ENCODE measurements around the gene FBXO46. TPM values are rescaled to one million over a fixed set of nuclear protein-coding genes. Genes with fewer than 3 reads are reported as not detected.
A peak's percentile ranks its signal among the peaks of the same experiment; 100 is the strongest.
"Not testable (repeated sequence)": the region's sequence is repeated elsewhere in the genome, so short reads cannot be mapped to it uniquely, and the experiment has no call there.

The FBXO46 gene
- total RNA-seq, 1 donor: 19.1 TPM

DNA sequence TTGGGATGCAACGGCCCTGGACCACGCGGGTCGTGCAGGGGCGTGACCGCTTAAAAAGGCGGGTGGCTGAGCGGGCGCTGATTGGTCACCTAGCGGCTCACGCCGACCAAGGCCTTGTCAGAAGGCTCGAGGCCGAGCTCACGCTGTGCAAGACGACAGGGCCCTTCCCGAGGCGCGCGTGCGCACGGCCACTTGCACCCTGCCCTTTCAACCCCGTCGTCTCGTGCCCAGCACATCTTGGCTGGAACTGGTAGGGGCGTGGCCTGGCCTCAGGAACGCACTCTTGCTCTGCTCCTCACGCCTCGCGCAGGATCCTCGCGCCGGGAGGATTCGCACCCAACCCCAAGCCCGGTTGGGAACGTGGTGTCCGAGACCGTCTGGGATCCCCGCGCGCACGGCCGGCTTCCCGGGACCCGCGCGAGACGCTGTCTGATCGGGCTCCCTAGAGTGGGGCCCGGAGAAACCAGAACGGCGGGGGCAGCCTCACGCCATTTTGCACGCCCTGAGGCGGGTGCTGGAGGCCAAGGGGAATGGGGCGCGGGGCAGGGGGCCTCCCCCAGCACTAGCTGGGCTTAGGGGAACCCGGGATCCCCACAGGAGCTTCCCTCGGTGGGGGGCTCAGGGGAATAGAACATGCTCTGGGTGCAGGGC lies 2.6 kb upstream of the FBXO46 start, which contains the start of gene MEIOSIN:
Gene MEIOSIN, plus strand, starts transcription at position 280 of the 651 bp plus-strand sequence. CDS start 1,938 bp downstream, outside the sequence.
- no peak for DNase-seq (ENCODE audit: low read depth in 2 of 3, low spot score in 2 of 3)

DNA sequence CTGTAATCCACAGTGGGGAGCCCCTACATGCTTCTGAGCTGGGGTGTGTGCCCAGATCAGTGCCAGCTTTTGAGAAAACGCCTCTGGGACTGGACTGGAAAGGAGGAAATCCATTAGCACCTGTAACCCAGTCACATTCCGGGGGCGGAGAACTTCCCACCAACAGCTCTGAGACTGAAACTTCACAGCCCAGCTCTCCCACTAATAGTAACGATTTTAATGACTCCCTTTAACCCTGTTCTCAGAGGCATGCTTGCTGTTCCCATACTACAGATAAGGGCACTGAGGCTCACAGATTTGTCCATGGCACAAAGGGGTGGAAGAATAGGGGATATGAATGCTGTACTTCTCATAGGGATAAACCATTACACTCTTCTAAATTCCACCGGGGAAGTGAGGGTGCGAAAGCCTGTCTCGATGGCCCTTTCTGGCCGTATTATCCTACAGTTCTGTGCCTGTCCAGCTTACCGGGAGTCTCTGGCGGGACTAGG lies 851 bp downstream of the FBXO46 start:
- DNase-seq (ENCODE audit: low read depth in 2 of 3, low spot score in 2 of 3): no peak

GRCh38 chr19:45728683-45729082 lies 2.0 kb downstream of the FBXO46 start:
- not testable (repeated sequence) for DNase-seq (ENCODE audit: low read depth in 2 of 3, low spot score in 2 of 3)

DNA sequence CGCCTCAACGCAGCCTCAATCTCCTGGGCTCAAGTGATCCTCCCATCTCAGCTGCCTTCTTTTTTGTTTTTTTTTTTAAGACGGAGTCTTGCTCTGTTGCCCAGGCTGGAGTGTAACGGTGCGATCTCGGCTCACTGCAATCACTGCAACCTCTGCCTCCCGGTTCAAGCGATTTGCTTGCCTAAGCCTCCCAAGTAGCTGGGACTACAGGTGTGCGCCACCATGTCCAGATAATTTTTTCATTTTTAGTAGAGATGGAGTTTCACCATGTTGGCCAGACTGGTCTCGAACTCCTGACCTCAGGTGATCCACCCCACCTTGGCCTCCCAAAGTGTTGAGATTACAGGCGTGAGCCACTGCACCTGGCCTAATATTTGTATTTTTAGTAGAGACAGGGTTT lies 10.6 kb downstream of the FBXO46 start:
- not testable (repeated sequence) for DNase-seq (ENCODE audit: low read depth in 2 of 3, low spot score in 2 of 3)

- DNase-seq (ENCODE audit: low read depth in 2 of 3, low spot score in 2 of 3): no peak
These were observed 12.6 kb downstream of the FBXO46 start for GRCh38 chr19:45717983-45718650.

DNA sequence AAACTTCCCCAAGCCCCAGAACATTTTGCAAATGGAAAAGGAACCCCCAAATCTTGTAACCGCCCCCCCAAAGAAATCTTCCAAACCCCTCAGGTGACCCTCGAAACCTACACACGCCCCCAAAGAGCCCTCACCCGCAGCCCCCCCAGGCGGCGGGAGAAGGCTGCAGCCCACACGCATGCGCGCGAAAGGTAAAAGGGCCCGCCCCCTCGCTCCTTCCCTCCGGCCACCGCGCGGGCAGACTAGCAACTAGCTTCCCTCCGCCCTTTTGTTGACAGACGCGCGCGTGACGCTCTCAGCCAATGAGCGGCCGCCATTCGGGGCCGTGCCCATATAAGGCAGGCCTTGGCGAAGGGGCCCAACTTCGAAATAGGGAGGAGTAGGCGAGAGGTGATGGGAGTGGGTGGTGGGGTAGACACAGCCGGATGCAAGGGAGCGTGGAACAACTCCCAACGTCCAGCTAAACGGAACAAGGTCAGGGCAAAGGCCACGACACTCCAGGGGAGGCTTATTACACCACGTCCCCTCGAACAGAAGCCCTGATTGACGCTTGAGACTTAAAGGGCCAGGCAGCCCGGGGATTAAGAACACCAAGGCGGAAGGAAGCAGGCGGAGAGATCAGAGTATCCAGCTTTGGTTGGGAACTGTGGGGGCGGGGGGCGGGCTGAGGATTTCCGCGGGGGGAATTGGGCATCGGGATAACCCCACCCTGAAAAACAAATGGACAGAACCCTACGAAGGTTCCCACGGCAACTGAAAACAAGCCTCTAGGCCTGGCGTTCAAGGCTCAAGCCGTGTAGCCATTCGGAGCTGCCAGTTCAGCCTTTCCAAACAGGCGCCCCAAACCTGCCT lies 13.3 kb downstream of the FBXO46 start:
- DNase-seq (ENCODE audit: low read depth in 2 of 3, low spot score in 2 of 3): peak; percentile 88 to 100 (median 99)

DNA sequence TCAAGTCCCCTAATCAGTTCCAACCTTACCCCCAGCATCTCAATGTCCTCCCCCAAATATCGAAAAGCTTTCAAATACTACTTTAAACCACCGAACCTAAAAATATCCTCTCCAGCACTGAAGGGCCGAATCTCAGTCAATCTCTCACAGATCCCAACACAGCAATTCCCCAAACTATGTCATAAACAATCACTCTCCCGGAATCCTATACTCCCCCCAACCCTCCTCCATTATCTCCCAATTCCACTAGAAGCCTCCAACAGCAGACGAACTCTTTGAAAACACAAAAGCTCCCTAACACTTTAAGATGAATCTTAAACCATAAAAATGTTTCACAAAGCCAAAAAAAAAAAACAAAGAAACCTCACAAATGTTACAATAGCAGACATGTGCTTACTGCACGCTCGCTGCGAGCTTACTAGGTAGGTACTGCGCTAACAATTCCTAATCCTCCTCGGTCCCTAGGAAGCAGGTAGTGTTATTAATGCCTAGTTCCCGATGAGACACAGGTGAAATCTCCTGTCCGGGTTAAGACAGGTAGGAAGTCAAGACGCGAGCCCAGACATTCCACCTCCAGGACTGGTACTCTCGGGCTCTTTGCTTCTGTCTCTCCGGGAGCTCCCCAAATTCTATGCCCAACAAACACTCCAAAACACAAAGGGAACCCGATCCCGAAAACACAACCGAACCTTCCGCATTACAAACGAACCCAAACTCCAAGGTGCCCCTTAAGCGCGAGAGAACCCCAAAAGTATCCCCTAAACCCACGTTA lies 14.2 kb downstream of the FBXO46 start:
- peak in 1 of 3 donors; percentile 28 for DNase-seq (ENCODE audit: low read depth in 2 of 3, low spot score in 2 of 3)

DNA sequence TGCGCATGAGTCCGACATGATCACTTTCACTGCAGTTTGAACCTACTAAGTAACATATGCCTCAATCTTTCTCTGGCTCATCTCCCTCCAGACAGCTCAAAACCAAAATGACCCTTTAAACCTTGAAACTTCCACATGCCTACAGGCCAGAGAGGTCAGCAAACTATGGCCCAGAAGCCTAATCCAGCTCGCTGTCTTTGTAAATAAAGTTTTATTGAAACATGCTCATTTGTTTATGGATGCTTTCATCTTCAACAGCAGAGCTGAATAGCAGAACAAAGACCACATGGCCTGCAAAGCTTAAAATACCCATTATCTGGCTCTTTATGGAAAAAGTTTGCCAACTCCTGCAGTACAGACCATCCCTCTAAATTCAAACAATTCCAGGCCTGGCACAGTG lies 15.6 kb downstream of the FBXO46 start:
- DNase-seq (ENCODE audit: low read depth in 2 of 3, low spot score in 2 of 3): no peak

DNA sequence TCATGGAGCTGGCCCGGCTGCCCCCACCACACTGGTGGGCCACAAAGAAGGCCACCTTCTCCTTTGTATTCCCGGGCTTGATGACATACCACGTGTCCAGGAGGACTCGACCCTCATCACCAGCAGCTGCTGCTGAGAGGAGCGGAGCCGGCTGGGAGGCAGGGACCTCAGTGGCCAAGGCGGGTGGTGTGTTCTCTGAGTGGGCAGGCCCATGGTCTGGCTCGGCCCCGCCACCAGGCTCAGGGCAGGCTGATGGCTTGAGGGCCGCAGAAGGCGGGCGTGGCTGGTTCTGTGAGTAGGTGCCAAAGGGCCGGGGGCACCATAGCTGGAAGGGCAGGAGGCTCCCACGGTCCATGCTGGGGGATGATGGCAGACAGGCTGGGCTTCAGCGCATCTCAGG lies 17.6 kb downstream of the FBXO46 start:
- DNase-seq (ENCODE audit: low read depth in 2 of 3, low spot score in 2 of 3): no peak

DNA sequence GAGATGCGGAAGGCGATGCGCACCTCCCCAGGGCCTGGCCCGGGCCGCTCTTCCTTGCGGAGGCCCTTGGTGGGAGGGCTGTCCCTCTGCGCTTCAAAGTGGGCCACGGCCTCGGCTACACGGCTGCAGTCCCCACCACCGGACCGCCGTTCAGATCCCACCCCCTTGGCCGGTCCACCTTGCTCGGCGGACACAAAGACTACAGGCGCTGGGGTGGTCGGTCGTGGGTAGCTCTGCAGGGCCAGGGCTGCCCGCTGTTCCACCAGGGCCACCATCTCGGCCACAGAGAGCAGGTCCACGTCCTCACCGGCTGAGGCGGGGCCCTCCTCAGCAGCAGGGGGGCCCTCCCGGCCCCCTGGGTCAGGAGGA lies 18.0 kb downstream of the FBXO46 start:
- no peak for DNase-seq (ENCODE audit: low read depth in 2 of 3, low spot score in 2 of 3)

- no peak for DNase-seq (ENCODE audit: low read depth in 2 of 3, low spot score in 2 of 3)
These were observed 18.6 kb downstream of the FBXO46 start for GRCh38 chr19:45711851-45712698.

GRCh38 chr19:45710356-45711130 lies 20.2 kb downstream of the FBXO46 start:
- no peak for DNase-seq (ENCODE audit: low read depth in 2 of 3, low spot score in 2 of 3)

- DNase-seq (ENCODE audit: low read depth in 2 of 3, low spot score in 2 of 3): no peak
These were observed 24.8 kb downstream of the FBXO46 start for GRCh38 chr19:45705710-45706415.

GRCh38 chr19:45705115-45705514 lies 25.6 kb downstream of the FBXO46 start:
- DNase-seq (ENCODE audit: low read depth in 2 of 3, low spot score in 2 of 3): no peak

DNA sequence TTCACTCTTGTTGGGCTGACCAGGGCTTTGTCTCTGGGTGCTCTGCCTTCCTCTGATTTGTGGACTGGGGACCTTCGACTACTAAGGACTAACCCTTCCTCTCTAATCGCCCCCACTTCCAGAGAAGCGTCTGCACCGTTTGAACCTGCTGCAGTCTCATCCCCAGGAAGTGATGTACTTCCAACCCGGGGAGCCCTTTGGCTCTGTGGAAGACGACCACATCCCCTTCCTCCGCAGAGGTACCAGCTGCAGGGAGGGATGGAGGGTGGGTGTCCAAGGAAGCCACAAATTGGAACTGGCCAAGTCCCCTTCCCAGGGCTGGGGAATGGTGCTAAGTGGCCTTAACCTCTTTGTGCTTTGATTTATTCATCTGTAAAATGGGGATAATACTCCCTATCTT lies 29.0 kb downstream of the FBXO46 start:
- DNase-seq (ENCODE audit: low read depth in 2 of 3, low spot score in 2 of 3): peak in 1 of 3 donors; percentile 33

DNA sequence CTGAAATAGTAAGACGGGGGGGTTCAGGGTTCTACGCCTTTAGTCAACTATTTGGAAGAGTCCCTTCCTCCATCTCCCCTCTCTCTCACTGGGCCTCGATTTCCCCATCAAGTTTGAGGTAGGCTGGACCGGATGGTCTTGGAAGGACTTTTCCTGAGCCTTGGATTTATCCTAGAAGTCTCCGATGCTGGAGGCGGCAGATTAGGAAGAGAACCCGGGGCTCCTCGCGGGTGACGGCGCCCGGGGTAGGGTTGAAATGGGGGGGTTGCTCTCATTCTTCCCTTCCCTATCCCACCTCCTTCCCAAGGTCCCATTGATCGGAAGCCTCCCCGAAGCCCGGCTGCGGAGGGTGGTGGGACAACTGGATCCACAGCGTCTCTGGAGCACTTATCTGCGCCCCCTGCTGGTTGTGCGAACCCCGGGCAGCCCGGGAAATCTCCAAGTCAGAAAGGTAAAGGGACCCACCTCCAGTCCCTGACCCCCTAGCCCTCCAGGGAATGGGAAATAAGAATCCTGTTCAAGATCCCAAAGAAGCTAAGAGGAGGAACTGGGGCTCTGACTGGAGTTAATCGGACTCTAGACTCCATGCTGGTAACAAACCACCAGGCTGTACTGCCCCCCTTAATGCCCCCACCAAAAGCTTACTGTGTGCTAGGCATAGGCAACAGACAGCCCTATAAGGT lies 37.4 kb downstream of the FBXO46 start:
- peak in 2 of 3 donors; percentile 55 to 74 for DNase-seq (ENCODE audit: low read depth in 2 of 3, low spot score in 2 of 3)
